Fibroblast of skin of right biceps (primary cell): ENCODE measurements around the gene TPX2.
"Not testable (repeated sequence)": the region's sequence is repeated elsewhere in the genome, so short reads cannot be mapped to it uniquely, and the experiment has no call there.

Experiments used
- DNase-seq: peaks from one replicate; pipeline ENCODE4 v3.0.0-alpha.2; 2013

The TPX2 gene

GRCh38 chr20:31721408-31722256 is 17.5 kb upstream of the TPX2 start:
- no peak for DNase-seq

- DNase-seq: peak; percentile 87
Measured at GRCh38 chr20:31722257-31723068, 16.6 kb upstream of the TPX2 start, which contains the start of gene BCL2L1. Gene BCL2L1, minus strand, starts transcription at chr20:31722868. Its CDS starts 650 bp downstream, at chr20:31722218.

- DNase-seq: no peak
Measured at GRCh38 chr20:31723069-31723318, 16.1 kb upstream of the TPX2 start.

- peak; percentile 99 for DNase-seq
Measured at GRCh38 chr20:31723319-31724078, 15.6 kb upstream of the TPX2 start.

GRCh38 chr20:31731321-31731717 is 7.8 kb upstream of the TPX2 start:
- DNase-seq: no peak

- DNase-seq: no peak
Measured at GRCh38 chr20:31739550-31739977, 474 bp downstream of the TPX2 start.

GRCh38 chr20:31740208-31740607 is 1.1 kb downstream of the TPX2 start:
- DNase-seq: peak; percentile 65

- no peak for DNase-seq
Measured at GRCh38 chr20:31740656-31741323, 1.7 kb downstream of the TPX2 start.

- DNase-seq: no peak
Measured at GRCh38 chr20:31746068-31746878, 7.2 kb downstream of the TPX2 start.

- not testable (repeated sequence) for DNase-seq
Measured at GRCh38 chr20:31747028-31747427, 7.9 kb downstream of the TPX2 start.

GRCh38 chr20:31747640-31748039 is 8.6 kb downstream of the TPX2 start:
- peak; percentile 72 for DNase-seq

- no peak for DNase-seq
Measured at GRCh38 chr20:31749223-31749622, 10.1 kb downstream of the TPX2 start.

GRCh38 chr20:31751126-31751525 is 12.0 kb downstream of the TPX2 start:
- DNase-seq: peak; percentile 92

- DNase-seq: no peak
Measured at GRCh38 chr20:31757254-31757653, 18.2 kb downstream of the TPX2 start.

- DNase-seq: no peak
Measured at GRCh38 chr20:31758521-31758920, 19.4 kb downstream of the TPX2 start.

- DNase-seq: no peak
Measured at GRCh38 chr20:31758991-31759390, 19.9 kb downstream of the TPX2 start.

GRCh38 chr20:31759836-31760518 is 20.9 kb downstream of the TPX2 start:
- DNase-seq: no peak

- DNase-seq: peak; percentile 23
Measured at GRCh38 chr20:31760519-31761240, 21.6 kb downstream of the TPX2 start.

- peak; percentile 54 for DNase-seq
Measured at GRCh38 chr20:31764641-31765305, 25.7 kb downstream of the TPX2 start.

GRCh38 chr20:31767805-31768204 is 28.7 kb downstream of the TPX2 start:
- DNase-seq: no peak
